Stimulated activated memory B cell treated with anti-CD40 and anti-IgM and Interleukin-4, amounts not matched to agents 10 μg/mL and 1 μg/mL and 100 μg/mL, for 72 hours (primary cell): ENCODE results near the gene PAFAH1B2.
"Not testable (repeated sequence)": the region's sequence is repeated elsewhere in the genome, so short reads cannot be mapped to it uniquely, and the experiment has no call there.

ENCODE experiments used
- ATAC-seq: fragments of 150-1000 bp; cut with Tn5 transposase; 2 replicates; pipeline ENCODE4 v1.10.0; 2021
- H3K27ac Mint-ChIP-seq: one replicate; pipeline ENCODE4 v1.8.0; 2022; ENCODE audit warnings: mild to moderate bottlenecking, mixed read lengths
- H3K27me3 Mint-ChIP-seq: one replicate; pipeline ENCODE4 v1.8.0; 2022; ENCODE audit warnings: mixed read lengths
- H3K36me3 Mint-ChIP-seq: one replicate; pipeline ENCODE4 v1.8.0; 2022; ENCODE audit warnings: mixed read lengths
- H3K4me1 Mint-ChIP-seq: one replicate; pipeline ENCODE4 v1.8.0; 2022; ENCODE audit warnings: mixed read lengths
- H3K4me3 Mint-ChIP-seq: one replicate; pipeline ENCODE4 v1.8.0; 2022; ENCODE audit warnings: mild to moderate bottlenecking, moderate library complexity, mixed read lengths
- H3K9me3 Mint-ChIP-seq: one replicate; pipeline ENCODE4 v1.8.0; 2022; ENCODE audit warnings: mixed read lengths

The PAFAH1B2 gene

DNA sequence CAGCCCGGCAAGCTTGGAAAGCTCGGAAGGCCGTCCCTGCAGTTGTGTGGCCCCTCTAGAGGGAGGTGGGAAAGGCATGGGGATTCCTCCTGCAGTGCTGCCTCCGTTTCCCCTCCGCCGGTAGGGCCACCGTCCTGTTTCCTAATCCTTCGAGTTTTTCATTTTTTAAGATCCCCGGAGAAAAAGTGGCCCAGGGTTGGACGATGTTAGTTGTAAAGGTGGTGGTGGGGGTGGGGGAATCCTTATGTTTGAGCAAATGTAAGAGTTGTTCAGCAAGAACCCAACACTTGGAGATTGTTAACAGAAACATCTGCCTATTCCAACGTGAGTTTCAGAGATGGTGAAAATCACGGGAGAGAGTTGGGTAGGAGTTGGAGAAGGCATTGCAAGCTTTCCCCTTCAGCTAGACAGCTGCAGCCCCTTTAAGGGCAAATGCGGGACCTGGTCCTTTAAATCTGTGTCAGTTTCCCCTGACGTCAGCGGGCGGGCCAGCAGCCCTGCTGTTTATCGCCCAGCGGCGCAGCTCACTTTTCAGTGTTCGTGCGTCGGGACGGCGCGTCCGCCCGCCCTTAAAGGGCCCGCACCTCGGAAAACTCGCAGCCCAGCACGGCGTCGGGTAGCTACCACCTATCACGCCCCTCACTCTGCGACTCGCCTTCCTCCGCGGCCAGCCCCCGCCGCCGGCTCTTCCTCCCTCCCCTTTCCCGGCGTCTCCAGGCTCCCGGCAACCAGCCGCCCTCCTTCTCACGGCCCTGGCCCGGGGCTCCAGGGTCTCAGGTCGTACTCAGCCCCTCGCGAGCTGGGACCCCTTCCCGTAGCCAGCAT lies 34.3 kb downstream of the PAFAH1B2 start, which contains the start of gene SIDT2:
Gene SIDT2 (plus strand): TSS at position 534 of the 825 bp plus-strand sequence. CDS start 521 bp downstream, outside the sequence.
- Mint-ChIP-seq H3K9me3 (no peaks in the 10 kb centered on the region), H3K27ac (peak within 1 kb of the TSS; percentile 87), H3K4me3 (peak within 1 kb of the TSS; percentile 92), H3K27me3 (no peaks in the 10 kb centered on the region), H3K4me1 (peaks cover 39% of the 10 kb centered on the region), H3K36me3 (peaks cover 18% of the 10 kb centered on the region)
- ATAC-seq = peak; percentile 98

- H3K4me1 Mint-ChIP-seq = peaks cover 46% of the 10 kb centered on the region
- no peaks in the 10 kb centered on the region for H3K27me3 Mint-ChIP-seq
- H3K4me3 Mint-ChIP-seq = peak overlapping the region; percentile 92
- peak; percentile 73 for ATAC-seq
- H3K27ac Mint-ChIP-seq = peak overlapping the region; percentile 87
- H3K9me3 Mint-ChIP-seq = no peaks in the 10 kb centered on the region
- peaks cover 27% of the 10 kb centered on the region for H3K36me3 Mint-ChIP-seq
Measured at GRCh38 chr11:117179048-117179999, 35.2 kb downstream of the PAFAH1B2 start.

- no peaks in the 10 kb centered on the region for H3K27me3 Mint-ChIP-seq
- H3K4me3 Mint-ChIP-seq = peak overlapping the region; percentile 92
- H3K4me1 Mint-ChIP-seq = peaks cover 47% of the 10 kb centered on the region
- peak overlapping the region; percentile 87 for H3K27ac Mint-ChIP-seq
- no peaks in the 10 kb centered on the region for H3K9me3 Mint-ChIP-seq
- H3K36me3 Mint-ChIP-seq = peaks cover 28% of the 10 kb centered on the region
- ATAC-seq = no peak
Measured at GRCh38 chr11:117180020-117180419, 35.9 kb downstream of the PAFAH1B2 start.

DNA sequence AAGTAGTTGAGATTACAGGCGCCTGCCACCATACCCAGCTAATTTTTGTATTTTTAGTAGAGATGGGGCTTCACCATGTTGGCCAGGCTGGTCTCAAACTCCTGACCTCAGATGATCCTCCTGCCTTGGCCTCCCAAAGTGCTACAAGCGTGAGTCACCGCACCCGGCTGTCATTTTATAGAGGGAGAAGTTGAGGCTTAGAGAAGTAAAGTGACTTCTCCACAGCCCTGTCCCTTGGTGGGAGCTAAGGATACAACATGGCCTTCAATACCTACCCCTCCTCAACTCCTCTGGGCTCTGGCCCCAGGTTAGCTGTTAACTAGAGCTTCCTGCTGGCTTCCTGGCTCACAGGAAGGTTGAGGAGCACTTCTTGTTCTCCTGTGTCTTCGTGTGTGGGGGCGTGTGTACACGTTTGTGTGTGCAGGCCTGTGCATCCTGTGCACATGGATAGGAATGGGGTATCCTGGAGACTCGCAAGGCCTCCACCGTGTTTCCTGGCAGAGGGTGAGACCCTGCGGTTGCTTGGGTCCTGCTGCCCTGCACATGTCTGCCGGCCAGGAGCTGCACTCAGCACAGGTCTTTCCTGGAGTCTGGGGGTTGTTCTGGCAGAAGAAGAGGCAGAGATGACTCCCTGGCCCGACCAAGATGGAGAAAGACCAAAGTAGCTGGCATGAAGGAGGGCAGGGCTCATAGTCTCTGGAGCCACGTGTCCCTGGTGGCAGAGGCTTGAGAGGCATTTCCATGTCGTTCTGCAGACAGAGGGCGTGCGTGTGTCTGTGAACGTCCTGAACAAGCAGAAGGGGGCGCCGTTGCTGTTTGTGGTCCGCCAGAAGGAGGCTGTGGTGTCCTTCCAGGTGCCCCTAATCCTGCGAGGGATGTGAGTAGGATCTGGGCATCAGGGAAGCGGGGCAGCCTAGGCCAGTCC lies 36.8 kb downstream of the PAFAH1B2 start:
- peaks cover 28% of the 10 kb centered on the region for H3K36me3 Mint-ChIP-seq
- no peaks in the 10 kb centered on the region for H3K9me3 Mint-ChIP-seq
- ATAC-seq = peak; percentile 35
- H3K4me3 Mint-ChIP-seq = peak overlapping the region; percentile 92
- peaks cover 56% of the 10 kb centered on the region for H3K4me1 Mint-ChIP-seq
- H3K27me3 Mint-ChIP-seq = no peaks in the 10 kb centered on the region
- peak overlapping the region; percentile 87 for H3K27ac Mint-ChIP-seq

GRCh38 chr11:117181586-117182550 lies 37.8 kb downstream of the PAFAH1B2 start:
- Mint-ChIP-seq H3K27ac (peak overlapping the region; percentile 87), H3K9me3 (no peaks in the 10 kb centered on the region), H3K27me3 (no peaks in the 10 kb centered on the region), H3K4me1 (peaks cover 66% of the 10 kb centered on the region), H3K4me3 (no peak overlapping the region), H3K36me3 (peaks cover 37% of the 10 kb centered on the region)
- ATAC-seq = no peak

DNA sequence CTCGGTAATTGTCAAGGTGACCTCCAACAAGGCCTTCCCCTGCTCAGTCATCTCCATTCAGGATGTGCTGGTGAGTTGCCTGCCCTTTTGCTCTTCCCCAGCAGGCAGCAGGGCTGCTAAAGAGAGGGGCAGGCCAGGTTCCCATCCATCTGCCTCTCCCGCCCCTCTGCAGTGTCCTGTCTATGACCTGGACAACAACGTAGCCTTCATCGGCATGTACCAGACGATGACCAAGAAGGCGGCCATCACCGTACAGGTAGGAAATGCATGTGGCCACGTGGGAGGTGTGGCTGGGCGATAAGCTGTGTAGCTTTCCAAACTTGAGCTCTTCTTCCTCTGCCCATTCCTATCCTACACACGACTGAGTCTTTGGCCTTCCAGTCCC lies 38.5 kb downstream of the PAFAH1B2 start:
- Mint-ChIP-seq H3K4me3 (no peak overlapping the region), H3K4me1 (peaks cover 72% of the 10 kb centered on the region), H3K9me3 (no peaks in the 10 kb centered on the region), H3K27ac (no peak overlapping the region), H3K27me3 (no peaks in the 10 kb centered on the region), H3K36me3 (peaks cover 44% of the 10 kb centered on the region)
- ATAC-seq = no peak

DNA sequence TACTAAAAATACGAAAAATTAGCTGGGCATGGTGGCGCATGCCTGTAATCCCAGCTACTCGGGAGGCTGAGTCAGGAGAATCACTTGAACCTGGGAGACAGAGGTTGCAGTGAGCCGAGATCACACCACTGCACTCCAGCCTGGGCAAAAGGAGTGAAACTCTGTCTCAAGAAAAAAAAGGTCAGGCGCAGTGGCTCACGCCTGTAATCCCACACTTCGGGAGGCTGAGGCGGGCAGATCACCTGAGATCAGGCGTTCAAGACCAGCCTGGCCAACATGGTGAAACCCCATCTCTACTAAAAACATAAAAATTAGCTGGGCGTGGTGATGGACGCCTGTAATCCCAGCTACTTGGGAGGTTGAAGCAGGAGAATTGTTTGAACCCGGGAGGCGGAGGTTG lies 39.1 kb downstream of the PAFAH1B2 start:
- peaks cover 74% of the 10 kb centered on the region for H3K4me1 Mint-ChIP-seq
- H3K27me3 Mint-ChIP-seq, ATAC-seq, H3K9me3 Mint-ChIP-seq, H3K4me3 Mint-ChIP-seq: not testable (repeated sequence)
- H3K36me3 Mint-ChIP-seq = peaks cover 50% of the 10 kb centered on the region
- peak overlapping the region; percentile 87 for H3K27ac Mint-ChIP-seq

DNA sequence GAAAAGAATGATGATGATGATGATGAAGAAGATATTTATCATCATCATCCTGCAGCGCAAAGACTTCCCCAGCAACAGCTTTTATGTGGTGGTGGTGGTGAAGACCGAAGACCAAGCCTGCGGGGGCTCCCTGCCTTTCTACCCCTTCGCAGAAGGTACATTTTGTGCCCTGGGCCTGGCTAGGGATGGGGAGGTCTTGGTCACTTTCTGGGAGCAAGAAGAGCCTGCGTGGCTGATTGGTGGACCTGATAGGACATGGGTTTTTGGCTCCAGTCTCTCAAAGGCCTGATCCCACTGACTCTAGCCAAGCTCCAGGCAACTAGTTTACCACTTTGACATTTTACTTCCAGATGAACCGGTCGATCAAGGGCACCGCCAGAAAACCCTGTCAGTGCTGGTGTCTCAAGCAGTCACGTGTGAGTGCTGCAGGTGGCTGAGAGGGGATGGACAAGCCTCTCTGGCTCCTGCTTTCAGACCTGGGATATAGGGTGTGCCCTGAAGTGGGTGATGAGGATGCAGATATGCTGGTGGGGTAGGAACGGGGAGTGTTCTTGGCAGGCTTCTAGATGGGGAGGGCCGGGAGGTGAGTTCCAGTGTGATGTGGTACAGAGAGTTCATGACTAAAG lies 39.8 kb downstream of the PAFAH1B2 start:
- Mint-ChIP-seq H3K27me3 (no peaks in the 10 kb centered on the region), H3K9me3 (no peaks in the 10 kb centered on the region), H3K27ac (peak overlapping the region; percentile 87), H3K4me1 (peaks cover 78% of the 10 kb centered on the region), H3K36me3 (peaks cover 57% of the 10 kb centered on the region), H3K4me3 (no peak overlapping the region)
- ATAC-seq = no peak

GRCh38 chr11:117185736-117186430 lies 41.8 kb downstream of the PAFAH1B2 start:
- Mint-ChIP-seq H3K4me1 (peaks cover 80% of the 10 kb centered on the region), H3K4me3 (peak overlapping the region; percentile 50), H3K36me3 (peaks cover 76% of the 10 kb centered on the region), H3K9me3 (no peaks in the 10 kb centered on the region), H3K27ac (peak overlapping the region; percentile 87), H3K27me3 (no peaks in the 10 kb centered on the region)
- peak; percentile 64 for ATAC-seq

DNA sequence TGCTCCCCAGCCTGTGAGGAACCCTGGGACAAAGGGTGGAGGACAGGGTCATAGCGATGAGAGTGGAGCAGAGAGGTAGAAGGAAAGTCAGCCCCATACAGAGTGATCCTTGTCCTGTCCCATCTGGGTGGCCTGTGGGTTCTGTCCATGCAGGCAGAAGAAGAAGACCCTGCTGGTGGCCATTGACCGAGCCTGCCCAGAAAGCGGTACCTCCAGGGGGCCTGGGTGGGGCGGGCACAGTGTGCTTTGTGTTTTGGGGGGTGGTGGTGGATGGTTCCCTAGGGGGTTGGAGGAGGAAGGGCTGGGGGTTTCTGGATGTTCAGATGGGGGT lies 42.3 kb downstream of the PAFAH1B2 start:
- Mint-ChIP-seq H3K4me3 (peak overlapping the region; percentile 50), H3K4me1 (peaks cover 75% of the 10 kb centered on the region), H3K27ac (peak overlapping the region; percentile 87), H3K9me3 (no peaks in the 10 kb centered on the region), H3K36me3 (peaks cover 74% of the 10 kb centered on the region), H3K27me3 (no peaks in the 10 kb centered on the region)
- no peak for ATAC-seq

GRCh38 chr11:117187007-117187406 lies 42.9 kb downstream of the PAFAH1B2 start:
- peak overlapping the region; percentile 87 for H3K27ac Mint-ChIP-seq
- H3K9me3 Mint-ChIP-seq = no peaks in the 10 kb centered on the region
- H3K4me3 Mint-ChIP-seq = peak overlapping the region; percentile 46
- no peaks in the 10 kb centered on the region for H3K27me3 Mint-ChIP-seq
- no peak for ATAC-seq
- H3K4me1 Mint-ChIP-seq = peaks cover 73% of the 10 kb centered on the region
- H3K36me3 Mint-ChIP-seq = peaks cover 73% of the 10 kb centered on the region

GRCh38 chr11:117187428-117187798 lies 43.3 kb downstream of the PAFAH1B2 start:
- Mint-ChIP-seq H3K4me1 (peaks cover 75% of the 10 kb centered on the region), H3K27ac (peak overlapping the region; percentile 87), H3K36me3 (peaks cover 76% of the 10 kb centered on the region), H3K27me3 (no peaks in the 10 kb centered on the region), H3K4me3 (peak overlapping the region; percentile 46), H3K9me3 (no peaks in the 10 kb centered on the region)
- no peak for ATAC-seq
